BE2C (cell line): ENCODE data around the gene TUT1.
"Not testable (repeated sequence)": the region's sequence is repeated elsewhere in the genome, so short reads cannot be mapped to it uniquely, and the experiment has no call there.

ENCODE experiments used
- DNase-seq: peaks from one replicate; pipeline ENCODE4 v3.0.0-alpha.2; 2020
- H3K27me3 ChIP-seq: fragments of 250-450 bp; sonication (Bioruptor Pico); 2 replicates; pipeline ENCODE4 v1.5.1; 2020; ENCODE audit warnings: mild to moderate bottlenecking
- H3K36me3 ChIP-seq: fragments of 250-450 bp; sonication (Bioruptor Pico); 2 replicates; pipeline ENCODE4 v1.5.1; 2020; ENCODE audit warnings: mild to moderate bottlenecking
- H3K4me1 ChIP-seq: fragments of 250-450 bp; sonication (Bioruptor Pico); 2 replicates; pipeline ENCODE4 v1.5.1; 2020
- H3K4me3 ChIP-seq: 2 replicates; pipeline ENCODE4 v1.5.1; 2011; ENCODE audit warnings: low read depth, low read length
- H3K9me3 ChIP-seq: fragments of 250-450 bp; sonication (Bioruptor Pico); 2 replicates; pipeline ENCODE4 v1.5.1; 2020
- TF ChIP-seq, protein P1 (sequence below): IDR thresholded peaks from 2 replicates; pipeline ENCODE4 v1.5.1; 2012; ENCODE audit warnings: mild to moderate bottlenecking, low read depth, low read length

TUT1 gene

DNA sequence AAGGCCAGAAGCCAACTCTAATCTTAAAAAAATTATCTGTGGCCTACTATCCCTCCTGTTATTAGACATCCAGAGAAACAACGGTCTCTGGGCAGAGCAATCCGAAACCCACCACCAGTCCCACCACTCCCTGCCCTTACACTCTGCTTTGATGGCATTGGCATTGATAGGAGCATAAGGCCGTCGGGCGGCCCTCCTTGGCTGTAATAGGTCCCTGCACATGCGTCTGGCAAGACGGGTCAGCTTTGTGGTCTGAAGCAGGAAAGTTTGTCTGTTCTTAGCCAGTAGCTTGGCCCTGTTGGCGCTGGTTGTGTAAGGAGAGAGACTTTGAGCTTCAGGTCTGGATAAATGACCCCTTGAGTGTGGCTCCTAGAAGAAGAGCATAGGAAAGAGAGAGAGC lies 3.8 kb upstream of the TUT1 start:
- DNase-seq: no peak
- Histone ChIP-seq H3K36me3 (peaks cover 40% of the 10 kb centered on the region), H3K4me1 (peaks cover 6% of the 10 kb centered on the region; the same call in 1 of the 2 replicates), H3K27me3 (no peaks in the 10 kb centered on the region), H3K9me3 (no peaks in the 10 kb centered on the region), H3K4me3 (no peak overlapping the region)
- TF ChIP-seq, protein P1, sequence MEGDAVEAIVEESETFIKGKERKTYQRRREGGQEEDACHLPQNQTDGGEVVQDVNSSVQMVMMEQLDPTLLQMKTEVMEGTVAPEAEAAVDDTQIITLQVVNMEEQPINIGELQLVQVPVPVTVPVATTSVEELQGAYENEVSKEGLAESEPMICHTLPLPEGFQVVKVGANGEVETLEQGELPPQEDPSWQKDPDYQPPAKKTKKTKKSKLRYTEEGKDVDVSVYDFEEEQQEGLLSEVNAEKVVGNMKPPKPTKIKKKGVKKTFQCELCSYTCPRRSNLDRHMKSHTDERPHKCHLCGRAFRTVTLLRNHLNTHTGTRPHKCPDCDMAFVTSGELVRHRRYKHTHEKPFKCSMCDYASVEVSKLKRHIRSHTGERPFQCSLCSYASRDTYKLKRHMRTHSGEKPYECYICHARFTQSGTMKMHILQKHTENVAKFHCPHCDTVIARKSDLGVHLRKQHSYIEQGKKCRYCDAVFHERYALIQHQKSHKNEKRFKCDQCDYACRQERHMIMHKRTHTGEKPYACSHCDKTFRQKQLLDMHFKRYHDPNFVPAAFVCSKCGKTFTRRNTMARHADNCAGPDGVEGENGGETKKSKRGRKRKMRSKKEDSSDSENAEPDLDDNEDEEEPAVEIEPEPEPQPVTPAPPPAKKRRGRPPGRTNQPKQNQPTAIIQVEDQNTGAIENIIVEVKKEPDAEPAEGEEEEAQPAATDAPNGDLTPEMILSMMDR: no peak

DNA sequence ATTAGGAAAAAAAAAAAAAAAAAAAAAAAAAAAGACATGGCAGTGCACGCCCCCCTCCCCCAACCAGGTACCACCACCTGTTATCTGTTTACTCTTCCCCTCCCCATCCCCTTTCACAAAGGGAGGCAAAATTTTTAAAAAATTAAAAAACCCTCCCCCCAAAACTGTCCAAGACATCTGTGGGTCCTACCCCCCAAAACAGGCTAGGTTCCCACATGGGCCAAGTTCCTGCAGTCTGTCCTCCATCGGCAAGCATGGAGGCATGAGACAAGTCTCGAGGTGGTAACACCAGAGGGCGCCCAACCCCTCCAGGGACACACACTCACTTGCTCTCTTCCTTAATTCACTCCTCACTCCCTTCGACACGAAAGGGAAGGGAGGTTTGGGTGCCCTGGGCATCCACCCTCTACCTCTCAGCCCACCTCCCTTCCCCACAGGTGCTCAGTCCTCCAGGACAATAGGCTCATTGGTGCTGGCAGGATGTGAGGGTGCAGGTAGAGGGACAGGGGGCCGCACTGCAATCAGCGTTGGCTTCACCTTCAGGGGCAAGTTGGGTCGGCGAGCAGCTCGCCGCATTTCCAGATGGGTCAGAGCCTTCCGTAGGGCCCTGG lies 2.2 kb upstream of the TUT1 start:
- Histone ChIP-seq H3K36me3 (peaks cover 38% of the 10 kb centered on the region), H3K4me1 (peaks cover 6% of the 10 kb centered on the region; the same call in 1 of the 2 replicates)
- peak; percentile 77 for DNase-seq

GRCh38 chr11:62592989-62593421 lies 1.7 kb upstream of the TUT1 start:
- Histone ChIP-seq H3K27me3 (no peaks in the 10 kb centered on the region), H3K4me1 (peaks cover 6% of the 10 kb centered on the region; the same call in 1 of the 2 replicates), H3K4me3 (no peak overlapping the region), H3K9me3 (no peaks in the 10 kb centered on the region), H3K36me3 (peaks cover 34% of the 10 kb centered on the region)
- TF ChIP-seq, protein P1: no peak
- DNase-seq: no peak

More for the DNA sequence above, 2.2 kb upstream of the TUT1 start:
- TF ChIP-seq, protein P1: peak; percentile 69
- no peaks in the 10 kb centered on the region for H3K9me3 ChIP-seq
- H3K27me3 ChIP-seq: no peaks in the 10 kb centered on the region
- no peak overlapping the region for H3K4me3 ChIP-seq

DNA sequence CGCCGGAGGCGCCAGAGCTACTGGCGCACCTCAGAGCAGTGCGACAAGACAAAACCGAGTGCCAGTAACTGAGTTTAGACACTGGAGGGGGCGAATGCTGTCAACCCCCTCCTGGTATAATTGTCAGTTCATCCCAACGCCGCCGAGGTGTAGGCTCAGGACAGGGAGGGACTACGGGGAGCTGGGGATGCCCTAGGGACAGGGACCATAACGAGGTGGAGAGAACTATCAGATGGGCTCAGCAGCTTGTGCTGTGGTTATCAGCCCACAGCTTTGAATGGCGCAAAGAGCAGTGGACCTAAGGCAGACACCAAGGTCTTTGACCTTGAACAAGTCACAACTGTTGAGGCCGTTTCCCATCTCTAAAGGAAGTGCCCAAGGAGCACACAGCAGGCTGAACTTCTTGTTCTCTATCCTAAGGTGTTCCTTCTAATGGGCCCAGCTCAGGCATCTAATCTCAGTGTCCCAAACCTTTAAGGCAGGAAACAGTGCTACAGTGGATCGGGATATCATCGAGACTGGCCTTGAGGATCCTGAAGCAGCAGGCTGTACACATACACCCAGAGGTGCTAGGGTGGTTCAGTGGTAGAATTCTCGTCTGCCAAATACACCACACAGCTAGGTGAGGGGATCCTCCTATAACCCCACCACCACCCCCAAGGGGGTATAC lies 958 bp upstream of the TUT1 start:
- no peaks in the 10 kb centered on the region for H3K9me3 ChIP-seq
- no peak for DNase-seq
- TF ChIP-seq, protein P1: no peak
- peak overlapping the region; percentile 62 for H3K4me3 ChIP-seq
- H3K36me3 ChIP-seq: peaks cover 31% of the 10 kb centered on the region
- peaks cover 6% of the 10 kb centered on the region; the same call in 1 of the 2 replicates for H3K4me1 ChIP-seq
- H3K27me3 ChIP-seq: no peaks in the 10 kb centered on the region

DNA sequence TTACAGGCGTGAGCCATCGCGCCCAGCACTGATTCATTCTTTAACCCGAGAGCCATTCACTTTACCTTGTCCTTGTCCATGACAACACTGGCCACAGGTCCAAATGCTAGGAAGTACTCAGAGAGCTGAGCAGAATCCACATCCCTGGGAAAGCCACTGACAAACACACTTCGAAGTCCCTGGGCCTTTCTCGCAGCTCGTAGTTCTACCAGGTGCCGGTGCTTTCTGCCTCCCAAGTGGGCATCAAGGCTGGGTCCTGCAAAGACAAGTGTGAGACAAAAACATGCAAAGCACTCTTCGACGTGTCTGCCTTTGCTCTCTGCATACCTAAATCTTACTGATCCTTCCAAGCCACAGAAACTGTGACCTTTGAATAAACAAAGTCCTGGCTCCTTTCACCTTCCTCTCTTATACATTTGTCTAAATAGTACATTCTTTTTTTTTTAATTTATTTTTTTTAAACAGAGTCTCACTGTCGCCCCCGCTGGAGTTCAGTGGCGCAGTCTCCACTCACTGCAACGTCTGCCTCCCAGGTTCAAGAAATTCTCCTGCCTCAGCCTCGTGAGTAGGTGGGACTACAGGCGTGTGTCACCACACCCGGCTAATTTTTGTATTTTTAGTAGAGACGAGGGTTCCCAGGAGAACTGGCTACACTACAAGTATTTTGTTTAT lies 2.2 kb downstream of the TUT1 start:
- Histone ChIP-seq H3K4me1 (peaks cover 6% of the 10 kb centered on the region; the same call in 1 of the 2 replicates), H3K36me3 (peaks cover 19% of the 10 kb centered on the region), H3K27me3 (no peaks in the 10 kb centered on the region), H3K9me3 (no peaks in the 10 kb centered on the region), H3K4me3 (no peak overlapping the region)
- DNase-seq: no peak
- TF ChIP-seq, protein P1: no peak

GRCh38 chr11:62585356-62585755 lies 6.0 kb downstream of the TUT1 start:
- H3K4me1 ChIP-seq, H3K27me3 ChIP-seq, DNase-seq, H3K4me3 ChIP-seq, H3K9me3 ChIP-seq: not testable (repeated sequence)
- H3K36me3 ChIP-seq: peaks cover 16% of the 10 kb centered on the region

GRCh38 chr11:62581735-62582134 lies 9.6 kb downstream of the TUT1 start:
- not testable (repeated sequence) for H3K4me3 ChIP-seq, DNase-seq, H3K36me3 ChIP-seq, H3K27me3 ChIP-seq, H3K9me3 ChIP-seq, H3K4me1 ChIP-seq
